ENCODE data around the gene CST3. TPM values are rescaled to one million over a fixed set of nuclear protein-coding genes. Genes with fewer than 3 reads are reported as not detected.
A peak's percentile ranks its signal among the peaks of the same experiment; 100 is the strongest.

The CST3 gene
- total RNA-seq, 4 donors from 2014 or later, result 607 to 1,755 (median 1,289) TPM

DNA sequence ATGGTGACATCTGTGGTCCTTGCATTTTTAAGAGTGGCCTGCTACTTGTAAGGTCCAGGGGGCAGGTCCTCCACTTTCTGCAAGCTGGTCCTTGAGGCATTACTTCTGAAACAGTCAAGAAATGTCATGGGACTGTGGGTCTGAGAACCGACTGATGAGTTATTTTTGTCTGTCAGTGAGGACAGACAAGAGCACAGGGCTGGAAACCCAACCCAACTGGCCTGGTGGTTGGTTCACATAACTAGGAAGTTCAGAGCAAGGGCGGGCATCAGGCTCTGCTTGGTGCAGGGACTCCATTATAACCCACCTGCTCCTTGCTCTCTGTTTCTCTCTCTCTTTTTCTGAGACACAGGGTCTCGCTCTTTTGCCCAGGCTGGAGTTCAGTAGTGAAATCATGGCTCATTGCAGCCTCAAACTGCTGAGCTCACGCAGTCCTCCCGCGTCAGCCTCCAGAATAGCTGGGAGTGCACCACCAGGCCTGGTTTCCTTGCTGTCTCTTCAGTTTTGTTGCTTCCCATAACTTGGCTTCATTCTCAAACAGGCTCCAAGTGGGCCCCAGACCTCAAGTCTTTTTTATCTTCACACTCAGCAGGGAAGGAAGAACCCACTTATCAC lies 9.2 kb downstream of the CST3 start:
- WGBS, 2 donors (ENCODE audit: low coverage in 1 of 2), result 76% methylated on average over 6 of the region's 6 CpGs; no CpG with 5 or more reads in 1 of the 2 donors
- Histone ChIP-seq H3K9me3 (no peaks in the 10 kb centered on the region), H3K4me3 (no peak overlapping the region), H3K27me3 (no peaks in the 10 kb centered on the region), H3K36me3 (peaks cover 0 to 6% (median 2%) of the 10 kb centered on the region in 4 donors), H3K4me1 (peaks cover 3 to 34% (median 7%) of the 10 kb centered on the region in 4 donors), H3K27ac (peak overlapping the region; percentile 8 to 59 (median 30))
- intact Hi-C loops (cut with DNase I; ENCODE audit: low total_unique reads) (no loop called here), in situ Hi-C loops (cut with MboI; ENCODE audit: low pct_ligation_motif_present in 1 of 4, low pct_unique_long_range_greater_than_20kb in 1 of 4, low sequenced_read_pairs in 3 of 4) (no loop called here)
- TF ChIP-seq, protein P1, sequence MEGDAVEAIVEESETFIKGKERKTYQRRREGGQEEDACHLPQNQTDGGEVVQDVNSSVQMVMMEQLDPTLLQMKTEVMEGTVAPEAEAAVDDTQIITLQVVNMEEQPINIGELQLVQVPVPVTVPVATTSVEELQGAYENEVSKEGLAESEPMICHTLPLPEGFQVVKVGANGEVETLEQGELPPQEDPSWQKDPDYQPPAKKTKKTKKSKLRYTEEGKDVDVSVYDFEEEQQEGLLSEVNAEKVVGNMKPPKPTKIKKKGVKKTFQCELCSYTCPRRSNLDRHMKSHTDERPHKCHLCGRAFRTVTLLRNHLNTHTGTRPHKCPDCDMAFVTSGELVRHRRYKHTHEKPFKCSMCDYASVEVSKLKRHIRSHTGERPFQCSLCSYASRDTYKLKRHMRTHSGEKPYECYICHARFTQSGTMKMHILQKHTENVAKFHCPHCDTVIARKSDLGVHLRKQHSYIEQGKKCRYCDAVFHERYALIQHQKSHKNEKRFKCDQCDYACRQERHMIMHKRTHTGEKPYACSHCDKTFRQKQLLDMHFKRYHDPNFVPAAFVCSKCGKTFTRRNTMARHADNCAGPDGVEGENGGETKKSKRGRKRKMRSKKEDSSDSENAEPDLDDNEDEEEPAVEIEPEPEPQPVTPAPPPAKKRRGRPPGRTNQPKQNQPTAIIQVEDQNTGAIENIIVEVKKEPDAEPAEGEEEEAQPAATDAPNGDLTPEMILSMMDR (IDR thresholded peaks at IDR 0.05), result no peak
- no peak for TF ChIP-seq POLR2AphosphoS5 (IDR thresholded peaks at IDR 0.05)
- no peak for TF ChIP-seq POLR2A (IDR thresholded peaks at IDR 0.05)
- TF ChIP-seq EP300 (IDR thresholded peaks at IDR 0.05; ENCODE audit: low read depth), result no peak
- no peak for DNase-seq

DNA sequence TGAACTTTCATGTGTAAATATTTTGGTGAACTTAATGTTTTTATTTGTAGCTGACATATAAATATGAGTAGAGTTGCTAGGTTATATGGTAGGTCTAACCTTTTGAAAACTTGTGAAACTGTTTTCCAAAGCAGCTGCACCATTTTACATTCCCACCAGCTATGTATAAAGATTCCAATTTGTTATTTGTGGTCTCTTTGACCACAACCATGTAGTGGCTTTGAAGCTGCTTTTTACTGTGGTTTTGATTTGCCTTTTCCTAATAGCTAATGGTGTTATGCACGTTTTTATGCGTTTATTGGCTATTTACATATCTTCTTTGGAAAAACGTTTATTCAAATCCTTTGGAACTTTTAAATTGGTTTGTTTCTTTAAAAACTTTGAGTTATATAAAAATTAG lies 10.3 kb downstream of the CST3 start:
- no peak for DNase-seq
- WGBS, 2 donors (ENCODE audit: low coverage in 1 of 2), result 64 to 65% methylated on average over 3 of the region's 3 CpGs
- H3K9me3 ChIP-seq, result no peaks in the 10 kb centered on the region
- H3K27ac ChIP-seq, result no peak overlapping the region
- no peak overlapping the region for H3K4me3 ChIP-seq
- H3K36me3 ChIP-seq, result no peaks in the 10 kb centered on the region
- no peak for TF ChIP-seq POLR2A (IDR thresholded peaks at IDR 0.05)
- TF ChIP-seq EP300 (IDR thresholded peaks at IDR 0.05; ENCODE audit: low read depth), result no peak
- TF ChIP-seq, protein P1 (IDR thresholded peaks at IDR 0.05), result no peak
- no peak for TF ChIP-seq POLR2AphosphoS5 (IDR thresholded peaks at IDR 0.05)
- intact Hi-C loops (cut with DNase I; ENCODE audit: low total_unique reads) (no loop called here), in situ Hi-C loops (cut with MboI; ENCODE audit: low pct_ligation_motif_present in 1 of 4, low pct_unique_long_range_greater_than_20kb in 1 of 4, low sequenced_read_pairs in 3 of 4) (no loop called here)
- H3K4me1 ChIP-seq, result peaks cover 3 to 41% (median 12%) of the 10 kb centered on the region in 4 donors
- no peaks in the 10 kb centered on the region for H3K27me3 ChIP-seq

DNA sequence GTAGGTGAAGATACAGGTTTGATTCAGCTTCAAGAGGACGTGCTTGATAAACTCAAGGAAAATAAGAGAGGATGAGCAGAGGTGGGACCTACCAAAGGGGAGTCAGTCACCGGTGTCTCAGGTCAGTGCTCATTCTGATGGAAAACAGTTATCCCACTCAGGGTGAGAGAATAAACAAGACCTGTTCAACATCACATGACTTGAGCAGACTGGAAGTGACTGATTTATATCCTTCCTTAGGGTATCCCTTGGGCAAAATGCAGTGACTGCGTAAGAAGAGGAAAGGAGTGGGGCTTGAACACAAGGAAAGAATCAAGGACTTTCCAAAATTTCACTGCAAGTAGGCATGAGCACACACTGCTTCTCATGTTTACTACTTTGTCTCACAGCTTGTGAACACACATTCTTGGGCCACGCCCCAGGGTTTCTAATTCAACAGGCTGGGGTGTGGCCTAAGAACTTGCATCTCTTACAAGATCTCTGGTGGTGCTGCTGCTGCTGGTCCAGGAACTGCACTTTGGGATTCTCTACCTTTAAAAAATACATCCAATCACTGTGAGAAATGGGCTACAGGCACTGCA lies 11.6 kb downstream of the CST3 start:
- Histone ChIP-seq H3K36me3 (no peaks in the 10 kb centered on the region), H3K27me3 (no peaks in the 10 kb centered on the region), H3K27ac (no peak overlapping the region), H3K4me3 (no peak overlapping the region), H3K4me1 (peaks cover 3 to 47% (median 19%) of the 10 kb centered on the region in 4 donors), H3K9me3 (no peaks in the 10 kb centered on the region)
- DNase-seq, result peak; percentile 58
- 62 to 77% methylated on average over 3 to 4 of the region's 4 CpGs for WGBS, 2 donors (ENCODE audit: low coverage in 1 of 2)
- intact Hi-C loops (cut with DNase I; ENCODE audit: low total_unique reads), result no loop called here
- TF ChIP-seq POLR2A (IDR thresholded peaks at IDR 0.05), result no peak
- no peak for TF ChIP-seq EP300 (IDR thresholded peaks at IDR 0.05; ENCODE audit: low read depth)
- no peak for TF ChIP-seq POLR2AphosphoS5 (IDR thresholded peaks at IDR 0.05)
- TF ChIP-seq, protein P1 (IDR thresholded peaks at IDR 0.05), result no peak
- in situ Hi-C loops (cut with MboI; ENCODE audit: low pct_ligation_motif_present in 1 of 4, low pct_unique_long_range_greater_than_20kb in 1 of 4, low sequenced_read_pairs in 3 of 4), result no loop called here

DNA sequence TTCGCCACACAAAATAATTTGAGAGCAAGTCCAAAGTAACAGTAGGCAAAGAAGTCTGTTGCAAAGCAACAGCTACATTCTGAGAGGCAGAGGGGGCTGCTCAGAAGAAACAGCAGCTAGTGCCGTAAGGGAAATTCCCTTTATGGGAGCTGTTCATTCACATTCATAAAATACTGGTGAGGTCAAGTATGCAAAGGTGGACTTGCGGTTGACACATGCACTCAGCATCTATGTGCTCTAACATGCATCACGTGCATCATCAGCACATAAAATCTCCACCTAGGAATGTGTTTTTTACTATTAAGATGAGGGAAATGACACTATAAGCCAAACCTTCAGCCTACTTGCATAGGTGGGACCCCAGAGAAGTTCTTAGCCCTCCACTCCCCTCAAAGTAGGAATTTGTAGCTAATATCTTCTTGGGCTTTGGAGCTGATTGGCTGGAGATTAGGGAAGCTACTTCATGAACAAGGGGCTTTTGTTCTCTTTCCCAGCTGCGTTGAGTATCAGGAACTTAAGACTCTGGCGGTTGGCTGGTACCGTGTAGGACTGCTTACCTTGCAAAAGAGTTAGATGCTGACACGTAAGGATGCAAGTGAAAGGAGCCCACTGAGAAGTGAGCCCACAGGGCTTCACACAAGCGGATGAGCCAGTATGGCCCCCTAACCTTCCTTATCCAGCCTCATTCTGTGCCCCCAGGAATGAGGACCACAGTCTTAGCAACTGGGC lies 12.4 kb downstream of the CST3 start:
- Histone ChIP-seq H3K27me3 (no peaks in the 10 kb centered on the region), H3K27ac (no peak overlapping the region), H3K36me3 (no peaks in the 10 kb centered on the region), H3K9me3 (no peaks in the 10 kb centered on the region), H3K4me3 (no peak overlapping the region), H3K4me1 (peaks cover 3 to 46% (median 19%) of the 10 kb centered on the region in 4 donors)
- TF ChIP-seq, protein P1 (IDR thresholded peaks at IDR 0.05), result no peak
- TF ChIP-seq POLR2AphosphoS5 (IDR thresholded peaks at IDR 0.05) (no peak), POLR2A (IDR thresholded peaks at IDR 0.05) (no peak), EP300 (IDR thresholded peaks at IDR 0.05; ENCODE audit: low read depth) (no peak)
- WGBS, 2 donors (ENCODE audit: low coverage in 1 of 2), result 63 to 73% methylated on average over 2 to 9 of the region's 9 CpGs
- intact Hi-C loops (cut with DNase I; ENCODE audit: low total_unique reads) (no loop called here), in situ Hi-C loops (cut with MboI; ENCODE audit: low pct_ligation_motif_present in 1 of 4, low pct_unique_long_range_greater_than_20kb in 1 of 4, low sequenced_read_pairs in 3 of 4) (no loop called here)
- no peak for DNase-seq
